ENCODE results near the gene CHI3L1. TPM values are rescaled to one million over a fixed set of nuclear protein-coding genes. Genes with fewer than 3 reads are reported as not detected.

The CHI3L1 gene
- polyA plus RNA-seq, 1 donor, result 0.22 TPM

GRCh38 chr1:203206129-203206687 lies 19.7 kb upstream of the CHI3L1 start:
- H3K27ac ChIP-seq (ENCODE audit: low read length), result no peak overlapping the region
- H3K27me3 ChIP-seq (ENCODE audit: control insufficient read depth, insufficient read depth, low read length), result peaks cover 2% of the 10 kb centered on the region
- H3K4me3 ChIP-seq (ENCODE audit: low read length), result no peak overlapping the region
- no CpG with 5 or more reads among the region's 5 CpGs for WGBS (ENCODE audit: insufficient coverage, low lambda C conversion rate)
- no peaks in the 10 kb centered on the region for H3K4me1 ChIP-seq (ENCODE audit: control insufficient read depth, insufficient read depth, low read length)
- H3K9me3 ChIP-seq (ENCODE audit: control insufficient read depth, low read depth, low read length), result no peaks in the 10 kb centered on the region
- no peaks in the 10 kb centered on the region for H3K36me3 ChIP-seq (ENCODE audit: control insufficient read depth, insufficient read depth, low read length)
- DNase-seq, result no peak

GRCh38 chr1:203204756-203205155 lies 18.3 kb upstream of the CHI3L1 start:
- H3K27ac ChIP-seq (ENCODE audit: low read length), result no peak overlapping the region
- H3K4me3 ChIP-seq (ENCODE audit: low read length), result no peak overlapping the region
- H3K4me1 ChIP-seq (ENCODE audit: control insufficient read depth, insufficient read depth, low read length), result no peaks in the 10 kb centered on the region
- no peaks in the 10 kb centered on the region for H3K36me3 ChIP-seq (ENCODE audit: control insufficient read depth, insufficient read depth, low read length)
- no peak for DNase-seq
- H3K27me3 ChIP-seq (ENCODE audit: control insufficient read depth, insufficient read depth, low read length), result peaks cover 4% of the 10 kb centered on the region
- H3K9me3 ChIP-seq (ENCODE audit: control insufficient read depth, low read depth, low read length), result no peaks in the 10 kb centered on the region
- WGBS (ENCODE audit: insufficient coverage, low lambda C conversion rate), result 80% methylated on average over 1 of the region's 2 CpGs

- Histone ChIP-seq H3K4me3 (ENCODE audit: low read length) (no peak overlapping the region), H3K36me3 (ENCODE audit: control insufficient read depth, insufficient read depth, low read length) (no peaks in the 10 kb centered on the region), H3K4me1 (ENCODE audit: control insufficient read depth, insufficient read depth, low read length) (no peaks in the 10 kb centered on the region), H3K27me3 (ENCODE audit: control insufficient read depth, insufficient read depth, low read length) (peaks cover 4% of the 10 kb centered on the region), H3K9me3 (ENCODE audit: control insufficient read depth, low read depth, low read length) (no peaks in the 10 kb centered on the region), H3K27ac (ENCODE audit: low read length) (no peak overlapping the region)
- 70% methylated on average over 2 of the region's 15 CpGs for WGBS (ENCODE audit: insufficient coverage, low lambda C conversion rate)
- no peak for DNase-seq
These were observed 16.1 kb upstream of the CHI3L1 start for GRCh38 chr1:203202431-203203245.

- DNase-seq, result no peak
- Histone ChIP-seq H3K4me1 (ENCODE audit: control insufficient read depth, insufficient read depth, low read length) (no peaks in the 10 kb centered on the region), H3K9me3 (ENCODE audit: control insufficient read depth, low read depth, low read length) (no peaks in the 10 kb centered on the region), H3K4me3 (ENCODE audit: low read length) (no peak overlapping the region), H3K36me3 (ENCODE audit: control insufficient read depth, insufficient read depth, low read length) (no peaks in the 10 kb centered on the region), H3K27me3 (ENCODE audit: control insufficient read depth, insufficient read depth, low read length) (peaks cover 2% of the 10 kb centered on the region), H3K27ac (ENCODE audit: low read length) (no peak overlapping the region)
- 100% methylated on average over 1 of the region's 10 CpGs for WGBS (ENCODE audit: insufficient coverage, low lambda C conversion rate)
These were observed 15.2 kb upstream of the CHI3L1 start for GRCh38 chr1:203201516-203202205.

GRCh38 chr1:203200916-203201315 lies 14.4 kb upstream of the CHI3L1 start:
- Histone ChIP-seq H3K4me3 (ENCODE audit: low read length) (no peak overlapping the region), H3K27ac (ENCODE audit: low read length) (no peak overlapping the region), H3K9me3 (ENCODE audit: control insufficient read depth, low read depth, low read length) (no peaks in the 10 kb centered on the region), H3K36me3 (ENCODE audit: control insufficient read depth, insufficient read depth, low read length) (no peaks in the 10 kb centered on the region), H3K27me3 (ENCODE audit: control insufficient read depth, insufficient read depth, low read length) (peaks cover 2% of the 10 kb centered on the region), H3K4me1 (ENCODE audit: control insufficient read depth, insufficient read depth, low read length) (no peaks in the 10 kb centered on the region)
- no CpG with 5 or more reads among the region's 1 CpG for WGBS (ENCODE audit: insufficient coverage, low lambda C conversion rate)
- no peak for DNase-seq

GRCh38 chr1:203199816-203200571 lies 13.5 kb upstream of the CHI3L1 start:
- 100% methylated on average over 3 of the region's 8 CpGs for WGBS (ENCODE audit: insufficient coverage, low lambda C conversion rate)
- no peak overlapping the region for H3K4me3 ChIP-seq (ENCODE audit: low read length)
- no peaks in the 10 kb centered on the region for H3K4me1 ChIP-seq (ENCODE audit: control insufficient read depth, insufficient read depth, low read length)
- H3K27ac ChIP-seq (ENCODE audit: low read length), result no peak overlapping the region
- no peak for DNase-seq
- no peaks in the 10 kb centered on the region for H3K36me3 ChIP-seq (ENCODE audit: control insufficient read depth, insufficient read depth, low read length)
- peaks cover 2% of the 10 kb centered on the region for H3K27me3 ChIP-seq (ENCODE audit: control insufficient read depth, insufficient read depth, low read length)
- no peaks in the 10 kb centered on the region for H3K9me3 ChIP-seq (ENCODE audit: control insufficient read depth, low read depth, low read length)

- Histone ChIP-seq H3K36me3 (ENCODE audit: control insufficient read depth, insufficient read depth, low read length) (no peaks in the 10 kb centered on the region), H3K27me3 (ENCODE audit: control insufficient read depth, insufficient read depth, low read length) (peaks cover 2% of the 10 kb centered on the region), H3K9me3 (ENCODE audit: control insufficient read depth, low read depth, low read length) (no peaks in the 10 kb centered on the region), H3K27ac (ENCODE audit: low read length) (no peak overlapping the region), H3K4me3 (ENCODE audit: low read length) (no peak overlapping the region), H3K4me1 (ENCODE audit: control insufficient read depth, insufficient read depth, low read length) (no peaks in the 10 kb centered on the region)
- DNase-seq, result no peak
- WGBS (ENCODE audit: insufficient coverage, low lambda C conversion rate), result no CpG with 5 or more reads among the region's 6 CpGs
These were observed 12.9 kb upstream of the CHI3L1 start for GRCh38 chr1:203199481-203199815.

GRCh38 chr1:203199002-203199401 lies 12.5 kb upstream of the CHI3L1 start:
- H3K9me3 ChIP-seq (ENCODE audit: control insufficient read depth, low read depth, low read length), result no peaks in the 10 kb centered on the region
- DNase-seq, result no peak
- H3K27me3 ChIP-seq (ENCODE audit: control insufficient read depth, insufficient read depth, low read length), result peaks cover 2% of the 10 kb centered on the region
- no peak overlapping the region for H3K4me3 ChIP-seq (ENCODE audit: low read length)
- H3K4me1 ChIP-seq (ENCODE audit: control insufficient read depth, insufficient read depth, low read length), result no peaks in the 10 kb centered on the region
- no peaks in the 10 kb centered on the region for H3K36me3 ChIP-seq (ENCODE audit: control insufficient read depth, insufficient read depth, low read length)
- WGBS (ENCODE audit: insufficient coverage, low lambda C conversion rate), result no CpG with 5 or more reads among the region's 3 CpGs
- no peak overlapping the region for H3K27ac ChIP-seq (ENCODE audit: low read length)

- no peaks in the 10 kb centered on the region for H3K9me3 ChIP-seq (ENCODE audit: control insufficient read depth, low read depth, low read length)
- no peak overlapping the region for H3K4me3 ChIP-seq (ENCODE audit: low read length)
- no CpG with 5 or more reads among the region's 3 CpGs for WGBS (ENCODE audit: insufficient coverage, low lambda C conversion rate)
- no peaks in the 10 kb centered on the region for H3K4me1 ChIP-seq (ENCODE audit: control insufficient read depth, insufficient read depth, low read length)
- no peak for DNase-seq
- peaks cover 2% of the 10 kb centered on the region for H3K27me3 ChIP-seq (ENCODE audit: control insufficient read depth, insufficient read depth, low read length)
- no peak overlapping the region for H3K27ac ChIP-seq (ENCODE audit: low read length)
- no peaks in the 10 kb centered on the region for H3K36me3 ChIP-seq (ENCODE audit: control insufficient read depth, insufficient read depth, low read length)
These were observed 11.1 kb upstream of the CHI3L1 start for GRCh38 chr1:203197625-203198024.

GRCh38 chr1:203196371-203196770 lies 9.9 kb upstream of the CHI3L1 start:
- Histone ChIP-seq H3K4me1 (ENCODE audit: control insufficient read depth, insufficient read depth, low read length) (no peaks in the 10 kb centered on the region), H3K4me3 (ENCODE audit: low read length) (no peak overlapping the region), H3K27ac (ENCODE audit: low read length) (no peak overlapping the region), H3K36me3 (ENCODE audit: control insufficient read depth, insufficient read depth, low read length) (no peaks in the 10 kb centered on the region), H3K9me3 (ENCODE audit: control insufficient read depth, low read depth, low read length) (no peaks in the 10 kb centered on the region), H3K27me3 (ENCODE audit: control insufficient read depth, insufficient read depth, low read length) (peaks cover 2% of the 10 kb centered on the region)
- DNase-seq, result no peak
- WGBS (ENCODE audit: insufficient coverage, low lambda C conversion rate), result no CpG with 5 or more reads among the region's 3 CpGs
